Stimulated activated CD4-positive, alpha-beta T cell treated with anti-CD3 and anti-CD28 coated beads, Interleukin-1b, Interleukin-23, amount 100 ng/mL, for 48 hours (primary cell): Measurements from ENCODE around the gene LTK.
A peak's percentile ranks its signal among the peaks of the same experiment; 100 is the strongest.

Source experiments
- DNase-seq: peaks from one replicate; pipeline ENCODE4 v3.0.0-alpha.2; 2020

Gene LTK

GRCh38 chr15:41523097-41523496 is 9.5 kb upstream of the LTK start:
- DNase-seq: no peak

DNA sequence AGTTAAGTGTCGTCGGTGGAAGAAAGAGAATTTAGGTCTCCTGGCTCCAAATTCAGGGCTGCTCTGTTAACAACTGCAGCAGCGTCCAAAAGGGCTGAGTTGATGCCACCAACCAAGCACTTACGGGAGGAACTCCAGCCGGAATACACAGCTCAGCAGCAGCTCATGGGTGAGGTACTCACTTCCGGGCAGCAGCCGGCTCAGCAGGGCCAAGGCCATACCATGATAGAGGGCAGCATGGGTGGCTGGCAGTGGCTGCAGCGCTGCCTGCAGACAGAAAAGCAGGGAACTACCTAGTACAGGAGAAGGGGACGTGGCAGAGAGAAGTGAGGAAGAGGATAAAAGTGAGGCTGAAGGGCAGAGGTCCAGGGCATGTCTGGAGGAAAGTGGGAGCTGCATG is 8.0 kb upstream of the LTK start:
- DNase-seq: no peak

- DNase-seq: no peak
Observed at GRCh38 chr15:41520636-41521035, 7.0 kb upstream of the LTK start.

DNA sequence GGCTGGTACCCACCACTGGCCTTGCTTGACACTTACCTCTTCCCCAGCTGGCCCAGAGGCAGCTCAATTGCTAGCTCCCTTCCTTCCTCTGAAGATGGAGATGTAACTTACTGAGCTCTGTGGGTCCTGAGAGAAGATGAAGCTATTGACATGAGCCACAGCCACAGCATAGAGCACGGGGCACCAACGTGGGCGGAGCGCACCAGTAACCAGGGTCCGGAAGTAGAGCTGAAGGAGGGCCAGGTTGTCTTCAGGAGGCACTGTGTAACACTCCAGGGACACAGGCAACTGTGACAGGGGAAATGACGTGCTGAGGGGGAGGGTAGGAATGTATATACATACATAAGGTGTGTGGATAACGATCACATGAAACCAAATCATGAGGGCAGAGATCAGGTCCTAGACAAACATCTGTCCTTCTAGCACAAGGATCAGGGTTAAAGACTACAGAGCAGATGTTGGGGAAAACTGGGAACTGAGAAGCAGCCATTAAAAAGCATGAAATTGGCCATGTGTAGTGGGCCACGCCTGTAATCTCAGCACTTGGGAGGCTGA is 4.3 kb upstream of the LTK start:
- DNase-seq: no peak

- no peak for DNase-seq
Observed at GRCh38 chr15:41512940-41513505, 604 bp downstream of the LTK start.

DNA sequence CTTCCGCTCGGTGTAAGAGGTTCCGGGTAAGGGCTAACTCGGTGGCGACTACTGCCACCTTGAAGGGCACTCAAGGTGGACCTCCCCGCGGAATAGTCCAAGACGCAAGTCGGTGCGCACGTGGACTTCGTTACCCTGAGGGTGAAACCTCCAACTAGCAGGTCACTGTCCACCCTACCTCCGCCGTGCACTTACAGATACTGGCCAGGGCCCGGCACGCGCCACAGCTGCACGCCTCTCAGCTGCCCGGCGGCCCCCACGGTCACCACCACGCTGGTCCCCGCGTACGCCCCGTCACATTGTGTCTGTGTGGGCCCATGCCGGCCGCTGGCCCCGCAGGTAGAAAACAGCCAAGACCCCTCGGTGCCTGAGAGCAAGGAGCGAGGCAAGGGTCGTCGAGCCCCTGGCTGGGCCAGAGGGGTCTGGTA is 1.1 kb downstream of the LTK start:
- DNase-seq: no peak

GRCh38 chr15:41511899-41512369 is 1.7 kb downstream of the LTK start:
- DNase-seq: no peak

- DNase-seq: no peak
Observed at GRCh38 chr15:41511331-41511898, 2.2 kb downstream of the LTK start.

DNA sequence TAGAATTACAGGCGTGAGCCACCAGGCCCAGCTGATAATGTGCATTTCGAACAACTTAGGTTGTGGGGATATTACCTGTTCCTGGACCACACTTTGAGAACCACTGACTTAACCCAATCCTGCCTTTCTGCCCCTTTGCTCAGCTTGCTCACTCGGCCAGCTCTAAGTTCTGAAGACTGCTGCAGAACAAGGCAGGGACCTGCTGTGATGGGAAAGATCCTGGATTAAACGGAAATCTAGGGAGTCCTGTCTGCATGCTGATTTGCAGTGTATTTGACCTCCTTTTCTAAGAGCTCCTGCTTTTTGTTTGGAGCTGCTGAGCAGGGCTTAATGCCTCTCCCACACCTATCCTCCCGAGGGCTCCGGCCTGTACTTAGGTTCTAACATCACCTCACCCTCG is 2.9 kb downstream of the LTK start:
- no peak for DNase-seq

DNA sequence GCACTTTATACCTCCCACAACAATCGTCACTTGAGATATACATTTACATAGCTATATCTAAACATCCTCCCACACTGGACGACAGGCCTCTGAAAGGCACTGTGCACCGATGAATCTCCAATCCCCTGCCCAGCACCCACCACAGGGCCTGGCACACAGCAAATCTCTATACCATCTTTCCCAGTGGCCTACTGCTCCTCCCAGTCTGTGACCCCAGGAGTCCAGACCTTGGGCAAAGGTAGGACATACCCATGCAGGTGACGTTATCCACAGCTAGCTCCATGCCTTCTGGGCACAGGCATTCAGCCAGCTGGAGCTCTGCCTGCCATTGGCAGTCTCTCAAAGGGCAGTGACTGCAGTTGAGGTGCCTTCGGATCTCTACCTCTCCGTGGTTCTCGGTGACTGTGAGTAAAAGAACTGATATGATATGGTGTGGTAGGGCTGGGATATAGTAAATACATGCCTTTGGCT is 5.8 kb downstream of the LTK start:
- no peak for DNase-seq

GRCh38 chr15:41506796-41507341 is 6.8 kb downstream of the LTK start:
- DNase-seq: no peak

GRCh38 chr15:41505776-41506175 is 7.9 kb downstream of the LTK start:
- DNase-seq: no peak

GRCh38 chr15:41504751-41505492 is 8.7 kb downstream of the LTK start:
- DNase-seq: no peak

- DNase-seq: no peak
Observed at GRCh38 chr15:41503669-41504010, 10.0 kb downstream of the LTK start.

DNA sequence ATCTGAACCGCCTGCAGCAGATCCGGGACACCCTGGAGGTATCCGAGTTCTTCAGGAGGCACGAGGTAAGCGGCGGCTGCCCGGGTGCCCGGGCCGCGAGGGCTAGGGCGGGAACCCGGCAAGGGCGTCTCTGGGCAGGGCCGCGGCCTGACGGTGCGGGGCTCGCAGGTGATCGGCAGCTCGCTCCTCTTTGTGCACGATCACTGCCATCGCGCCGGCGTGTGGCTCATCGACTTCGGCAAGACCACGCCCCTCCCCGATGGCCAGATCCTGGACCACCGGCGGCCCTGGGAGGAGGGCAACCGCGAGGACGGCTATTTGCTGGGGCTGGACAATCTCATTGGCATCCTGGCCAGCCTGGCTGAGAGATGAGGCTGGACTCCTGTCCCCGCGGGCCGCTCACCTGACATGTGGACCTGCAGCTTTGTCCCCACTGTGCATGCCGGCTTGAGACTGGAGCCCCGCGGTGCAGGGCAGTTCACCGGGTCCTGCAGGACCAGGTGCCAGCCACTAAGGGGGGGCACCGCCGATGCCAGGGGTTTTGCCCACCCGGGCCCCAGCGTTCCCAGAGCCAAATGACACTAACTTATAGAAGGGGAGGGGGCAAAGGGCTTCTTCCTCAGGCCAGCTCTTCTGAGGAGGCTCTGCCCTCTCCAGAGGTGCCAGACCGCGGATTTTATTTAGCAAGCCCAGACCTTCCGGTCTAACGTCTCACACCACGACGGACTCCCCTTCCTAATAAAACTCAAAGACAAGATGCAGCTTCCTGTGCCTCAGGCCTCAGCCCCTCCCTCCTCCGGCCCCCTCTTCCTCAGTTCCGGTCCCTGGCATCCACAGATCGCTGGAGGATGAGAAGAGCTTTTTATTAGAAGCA is 10.6 kb downstream of the LTK start:
- DNase-seq: no peak

- peak; percentile 24 for DNase-seq
Observed at GRCh38 chr15:41501931-41502794, 11.5 kb downstream of the LTK start.

GRCh38 chr15:41501191-41501917 is 12.3 kb downstream of the LTK start:
- peak; percentile 39 for DNase-seq

DNA sequence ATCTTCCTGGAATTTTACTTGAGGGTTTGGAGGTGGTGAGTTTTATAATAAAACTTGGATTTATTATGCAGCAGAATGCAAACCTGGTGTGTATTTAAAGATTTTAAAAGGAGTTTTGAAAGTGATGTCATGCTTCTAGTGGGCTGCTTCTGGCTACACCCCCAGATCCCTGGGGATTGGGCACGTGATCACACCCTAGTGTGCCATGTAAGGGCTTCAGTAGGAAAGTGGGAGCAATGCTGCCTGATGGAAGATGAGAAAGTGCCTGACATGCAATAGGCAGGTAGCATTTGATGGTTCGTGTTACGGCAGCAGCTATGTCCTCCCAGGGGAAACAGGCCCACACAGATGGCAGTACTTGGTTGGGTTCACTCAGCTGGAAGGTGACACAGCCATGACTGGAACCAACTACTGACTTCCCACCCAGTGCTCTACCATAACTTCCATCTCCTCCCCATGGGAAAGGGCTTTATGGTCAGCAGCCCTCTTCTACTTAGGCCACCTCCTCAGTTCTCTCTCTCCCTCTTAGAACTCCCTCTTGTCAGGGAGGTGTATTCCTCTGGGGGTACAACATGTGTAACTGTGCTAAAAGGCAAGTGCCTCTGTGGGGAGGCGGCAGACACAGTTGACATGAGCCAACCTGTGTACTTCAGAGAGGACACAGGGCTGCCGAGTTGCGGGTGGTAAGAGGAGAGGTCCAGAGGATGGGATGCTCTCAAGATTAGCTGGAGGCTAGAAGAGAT is 14.3 kb downstream of the LTK start:
- no peak for DNase-seq

GRCh38 chr15:41498657-41499056 is 15.0 kb downstream of the LTK start:
- DNase-seq: no peak
